CD14-positive monocyte (primary cell): ENCODE measurements around the gene NEIL3. TPM values are rescaled to one million over a fixed set of nuclear protein-coding genes. Genes with fewer than 3 reads are reported as not detected.

ENCODE experiments used
- DNase-seq, 3 donors: peaks; one replicate each; pipeline ENCODE4 v3.0.0-alpha.2; 2011 to 2022
- H2AFZ ChIP-seq: 2 replicates; pipeline ENCODE4 v1.6.0; 2012; ENCODE audit warnings: mild to moderate bottlenecking, low read depth, low read length, inconsistent platforms; ENCODE audit not compliant: insufficient read depth, poor library complexity, severe bottlenecking
- H3K27ac ChIP-seq, 2 donors: 1 replicate in 1 of 2; 2 replicates in 1 of 2; pipeline ENCODE4 v1.5.1; 2012 to 2013; ENCODE audit warnings: low read length in 2 of 2, control low read depth in 1 of 2, inconsistent platforms in 1 of 2, low read depth in 1 of 2, mild to moderate bottlenecking in 1 of 2
- H3K27me3 ChIP-seq, 2 donors: one replicate each; pipeline versions ENCODE4 v1.6.0 to v1.6.1; 2011 to 2013; ENCODE audit warnings: low read length in 2 of 2; ENCODE audit not compliant: control insufficient read depth in 2 of 2, insufficient read depth in 2 of 2
- H3K36me3 ChIP-seq, 2 donors: replicated peaks in 1 of 2; 1 replicate in 1 of 2; 2 replicates in 1 of 2; pipeline versions ENCODE4 v1.5.1 to v1.6.1; 2012 to 2013; ENCODE audit warnings: low read length in 2 of 2, control low read depth in 1 of 2, inconsistent platforms in 1 of 2, mild to moderate bottlenecking in 1 of 2; ENCODE audit not compliant: insufficient read depth in 2 of 2, control insufficient read depth in 1 of 2
- H3K4me1 ChIP-seq, 2 donors: 1 replicate in 1 of 2; 2 replicates in 1 of 2; pipeline versions ENCODE4 v1.5.1 to v1.6.1; 2012 to 2013; ENCODE audit warnings: low read length in 2 of 2, control low read depth in 1 of 2, inconsistent platforms in 1 of 2, mild to moderate bottlenecking in 1 of 2, moderate library complexity in 1 of 2; ENCODE audit not compliant: insufficient read depth in 2 of 2, control insufficient read depth in 1 of 2
- H3K4me2 ChIP-seq: replicated peaks from 2 replicates; pipeline ENCODE3; 2012; ENCODE audit warnings: low read length, moderate library complexity, mild to moderate bottlenecking; ENCODE audit not compliant: poor library complexity, severe bottlenecking; ENCODE audit errors: extremely low read depth
- H3K4me3 ChIP-seq, 3 experiments: fragments of 200-600 bp in 1 of 3; sonication (generic) in 1 of 3; replicated peaks in 1 of 3; 1 replicate in 2 of 3; 2 replicates in 1 of 3; pipeline ENCODE4 v1.5.1; 2011 to 2013; ENCODE audit warnings: low read length in 3 of 3, mild to moderate bottlenecking in 3 of 3, control low read depth in 2 of 3, low read depth in 2 of 3, inconsistent platforms in 1 of 3, moderate library complexity in 1 of 3
- H3K79me2 ChIP-seq: 2 replicates; pipeline ENCODE4 v1.6.0; 2012; ENCODE audit warnings: mild to moderate bottlenecking, control low read depth, inconsistent platforms, low read length, moderate library complexity; ENCODE audit not compliant: insufficient read depth
- H3K9ac ChIP-seq: 2 replicates; pipeline ENCODE4 v1.6.0; 2017; ENCODE audit warnings: low read length, mild to moderate bottlenecking; ENCODE audit not compliant: insufficient read depth, poor library complexity, severe bottlenecking
- H3K9me3 ChIP-seq, 2 donors: replicated peaks in 1 of 2; 1 replicate in 1 of 2; 2 replicates in 1 of 2; pipeline versions ENCODE4 v1.5.1 to v1.6.1; 2012 to 2013; ENCODE audit warnings: low read length in 2 of 2, control low read depth in 1 of 2; ENCODE audit not compliant: control insufficient read depth in 1 of 2, insufficient read depth in 1 of 2
- H4K20me1 ChIP-seq: 2 replicates; pipeline ENCODE4 v1.6.0; 2012; ENCODE audit warnings: mild to moderate bottlenecking, low read length, control low read depth, moderate library complexity; ENCODE audit not compliant: insufficient read depth
- H3K27ac Mint-ChIP-seq, 7 donors: one replicate each; pipeline ENCODE4 v1.8.0; 2020; ENCODE audit warnings: mild to moderate bottlenecking in 7 of 7, mixed read lengths in 7 of 7, moderate library complexity in 6 of 7, inconsistent platforms in 2 of 7
- H3K27me3 Mint-ChIP-seq, 3 donors: one replicate each; pipeline ENCODE4 v1.8.0; 2021 to 2022; ENCODE audit warnings: low read depth in 3 of 3, mild to moderate bottlenecking in 3 of 3, mixed read lengths in 3 of 3, moderate library complexity in 3 of 3, inconsistent platforms in 1 of 3
- H3K36me3 Mint-ChIP-seq, 2 donors: one replicate each; pipeline ENCODE4 v1.8.0; 2020; ENCODE audit warnings: mixed read lengths in 2 of 2, inconsistent platforms in 1 of 2, mild to moderate bottlenecking in 1 of 2
- H3K4me1 Mint-ChIP-seq: one replicate; pipeline ENCODE4 v1.8.0; 2020; ENCODE audit warnings: mild to moderate bottlenecking, mixed read lengths
- H3K4me3 Mint-ChIP-seq, 2 donors: one replicate each; pipeline ENCODE4 v1.8.0; 2020; ENCODE audit warnings: mild to moderate bottlenecking in 2 of 2, mixed read lengths in 2 of 2, moderate library complexity in 1 of 2
- H3K9me3 Mint-ChIP-seq, 7 donors: one replicate each; pipeline ENCODE4 v1.8.0; 2020 to 2022; ENCODE audit warnings: mixed read lengths in 7 of 7, mild to moderate bottlenecking in 6 of 7, moderate library complexity in 6 of 7, inconsistent platforms in 2 of 7
- CTCF ChIP-seq: fragments of 200-600 bp; IDR thresholded peaks from one replicate; pipeline ENCODE4 v1.8.0; 2022; ENCODE audit warnings: antibody characterized with exemption, mild to moderate bottlenecking
- WGBS: methylation state at CpG from one replicate; pipeline ENCODE4 v1.1.5; 2013; ENCODE audit warnings: missing lambda C conversion rate; ENCODE audit not compliant: insufficient coverage; 5-methylcytosine and 5-hydroxymethylcytosine counted together
- intact Hi-C, 2 donors: fragments of 100-400 bp; cut with micrococcal nuclease; formaldehyde crosslinking; loops; one replicate each; pipeline versions ENCODE4 v1.15.0 to v1.15.1; 2023
- polyA plus RNA-seq, 3 donors: library from polyadenylated mRNA; depleted of rRNA in 1 of 3; unstranded in 2 of 3; stranded (reverse) in 1 of 3; fragments of 300-500 nt in 2 of 3; fragments of >200 nt in 1 of 3; fragmentation: Illumina TruSeq in 2 of 3; gene quantifications; 1 replicate in 2 of 3; 2 replicates in 1 of 3; pipeline ENCODE4 v1.2.3, GENCODE V29; 2012 to 2021

Gene NEIL3
- polyA plus RNA-seq, 3 donors = 0.70 to 0.85 TPM; not detected in 1

DNA sequence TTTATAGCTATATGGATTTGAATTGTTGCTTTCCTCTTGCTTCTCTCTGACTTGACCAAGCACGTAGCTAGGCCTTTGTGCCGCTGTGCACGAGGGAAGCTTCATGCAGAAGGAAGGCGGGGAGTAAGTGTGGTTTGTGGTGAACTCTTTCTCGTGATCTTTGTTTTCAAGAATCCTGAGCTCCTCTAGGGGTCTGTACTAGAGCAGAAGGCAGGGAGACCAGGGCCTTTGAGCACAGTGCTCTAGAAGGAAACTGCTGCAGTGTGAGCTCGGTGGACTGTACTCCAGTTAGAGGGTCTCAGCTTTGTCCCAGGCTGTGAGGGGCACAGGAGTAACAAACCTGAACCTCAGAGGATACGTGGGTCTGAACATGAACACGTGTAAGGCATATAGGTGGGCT lies 83.6 kb downstream of the NEIL3 start:
- WGBS = 34% methylated on average over 6 of the region's 8 CpGs
- Histone ChIP-seq H3K79me2 (no peaks in the 10 kb centered on the region), H2AFZ (no peak overlapping the region), H3K4me3 (no peak overlapping the region), H3K4me2 (no peak overlapping the region), H3K9me3 (no peaks in the 10 kb centered on the region), H3K9ac (no peak overlapping the region), H3K27me3 (no peaks in the 10 kb centered on the region), H3K27ac (no peak overlapping the region), H3K36me3 (no peaks in the 10 kb centered on the region), H4K20me1 (no peaks in the 10 kb centered on the region), H3K4me1 (no peaks in the 10 kb centered on the region)
- H3K36me3 Mint-ChIP-seq = no peaks in the 10 kb centered on the region
- peaks cover 0 to 5% (median 3%) of the 10 kb centered on the region in 3 donors for H3K27me3 Mint-ChIP-seq
- no peak for DNase-seq
- intact Hi-C loops = no loop called here
- peaks cover 0 to 6% (median 0%) of the 10 kb centered on the region in 7 donors for H3K9me3 Mint-ChIP-seq
- no peak overlapping the region for H3K27ac Mint-ChIP-seq
- no peak overlapping the region for H3K4me3 Mint-ChIP-seq
- H3K4me1 Mint-ChIP-seq = peaks cover 10% of the 10 kb centered on the region
- no peak for TF ChIP-seq CTCF

GRCh38 chr4:177396352-177396751 lies 86.7 kb downstream of the NEIL3 start:
- Histone ChIP-seq H3K36me3 (no peaks in the 10 kb centered on the region), H3K4me2 (no peak overlapping the region), H3K27ac (no peak overlapping the region), H4K20me1 (no peaks in the 10 kb centered on the region), H3K79me2 (no peaks in the 10 kb centered on the region), H3K9me3 (no peaks in the 10 kb centered on the region), H3K9ac (no peak overlapping the region), H2AFZ (no peak overlapping the region), H3K4me1 (peaks cover 5 to 9% of the 10 kb centered on the region in 2 donors), H3K4me3 (no peak overlapping the region), H3K27me3 (no peaks in the 10 kb centered on the region)
- H3K4me3 Mint-ChIP-seq = no peak overlapping the region
- peaks cover 19% of the 10 kb centered on the region for H3K4me1 Mint-ChIP-seq
- no peaks in the 10 kb centered on the region for H3K36me3 Mint-ChIP-seq
- no CpG with 5 or more reads among the region's 2 CpGs for WGBS
- H3K27me3 Mint-ChIP-seq = peaks cover 0 to 2% (median 0%) of the 10 kb centered on the region in 3 donors
- no peak for DNase-seq
- peaks cover 0 to 8% (median 3%) of the 10 kb centered on the region in 7 donors for H3K9me3 Mint-ChIP-seq
- H3K27ac Mint-ChIP-seq = no peak overlapping the region
- intact Hi-C loops = no loop called here
- TF ChIP-seq CTCF = no peak
